Suprapubic skin (tissue), 3 donors: Measurements from ENCODE around the gene PODNL1.

Source experiments
- CTCF ChIP-seq, 2 donors: fragments of 200-600 bp in 1 of 2; fragments of 450-650 bp in 1 of 2; sonication (generic) in 1 of 2; IDR thresholded peaks; one replicate each; pipeline ENCODE4 v1.5.1; 2016 to 2019; ENCODE audit warnings: antibody characterized with exemption in 2 of 2, mild to moderate bottlenecking in 1 of 2, moderate library complexity in 1 of 2
- POLR2A ChIP-seq, 2 donors: fragments of 450-650 bp; IDR thresholded peaks; one replicate each; pipeline ENCODE4 v1.6.1; 2017; ENCODE audit warnings: antibody characterized with exemption in 2 of 2, mild to moderate bottlenecking in 2 of 2, moderate library complexity in 2 of 2

GRCh38 chr19:13982773-13983172 lies 44.6 kb upstream of the PODNL1 start:
- TF ChIP-seq CTCF (IDR thresholded peaks at IDR 0.05) (no peak), POLR2A (IDR thresholded peaks at IDR 0.05) (no peak)
